ENCODE measurements around the gene RPL23.

GRCh38 chr17:38871247-38872015 is 17.9 kb upstream of the RPL23 start:
- TF ChIP-seq CTCF (IDR thresholded peaks at IDR 0.05) (peak in 1 of 6 experiments; percentile 24), EP300 (IDR thresholded peaks at IDR 0.05) (peak in 1 of 4 donors; percentile 23), POLR2AphosphoS5 (IDR thresholded peaks at IDR 0.05) (peak; percentile 69 to 84), POLR2A (IDR thresholded peaks at IDR 0.05) (peak in 2 of 4 donors; percentile 9 to 21)
